ENCODE results near the gene B3GNT2.

Gene B3GNT2

DNA sequence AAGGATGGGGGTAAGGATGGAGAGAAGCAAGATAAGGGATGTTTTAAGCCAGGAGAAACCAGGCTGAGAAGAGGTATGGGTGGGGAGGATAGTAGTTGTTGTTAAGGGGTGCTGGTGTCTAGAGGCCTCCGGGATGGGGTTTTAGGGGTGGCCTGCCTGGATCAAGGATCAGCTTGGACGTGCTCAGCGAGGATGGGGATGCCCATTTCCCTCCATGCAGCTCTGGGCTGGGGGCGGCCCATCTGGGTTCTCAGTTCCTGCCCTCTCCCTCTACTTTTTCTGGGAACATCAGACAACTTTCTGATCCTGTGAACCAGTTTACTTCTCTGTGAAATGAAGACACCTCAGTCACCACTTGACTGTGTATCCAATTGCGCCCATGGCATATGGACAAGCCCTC, 10.1 kb downstream of the B3GNT2 start:
- no peak for DNase-seq

DNA sequence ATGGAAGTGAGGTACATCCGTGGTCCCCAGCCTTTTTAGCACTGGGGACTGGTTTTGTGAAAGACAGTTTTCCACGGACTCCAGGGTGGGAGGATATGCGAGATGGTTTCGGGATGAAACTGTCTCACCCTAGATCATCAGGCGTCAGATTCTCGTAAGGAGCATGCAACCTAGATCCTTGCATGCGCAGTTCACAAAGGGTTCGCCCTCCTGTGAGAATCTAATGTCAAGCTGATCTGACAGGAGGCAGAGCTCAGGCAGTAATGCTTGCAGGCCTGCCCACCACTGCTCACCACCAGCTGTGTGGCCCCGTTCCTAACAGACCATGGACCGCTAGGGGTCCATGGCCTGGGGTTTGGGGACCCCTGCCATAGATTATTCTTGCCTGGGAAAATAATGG, 11.6 kb downstream of the B3GNT2 start:
- DNase-seq: no peak

DNA sequence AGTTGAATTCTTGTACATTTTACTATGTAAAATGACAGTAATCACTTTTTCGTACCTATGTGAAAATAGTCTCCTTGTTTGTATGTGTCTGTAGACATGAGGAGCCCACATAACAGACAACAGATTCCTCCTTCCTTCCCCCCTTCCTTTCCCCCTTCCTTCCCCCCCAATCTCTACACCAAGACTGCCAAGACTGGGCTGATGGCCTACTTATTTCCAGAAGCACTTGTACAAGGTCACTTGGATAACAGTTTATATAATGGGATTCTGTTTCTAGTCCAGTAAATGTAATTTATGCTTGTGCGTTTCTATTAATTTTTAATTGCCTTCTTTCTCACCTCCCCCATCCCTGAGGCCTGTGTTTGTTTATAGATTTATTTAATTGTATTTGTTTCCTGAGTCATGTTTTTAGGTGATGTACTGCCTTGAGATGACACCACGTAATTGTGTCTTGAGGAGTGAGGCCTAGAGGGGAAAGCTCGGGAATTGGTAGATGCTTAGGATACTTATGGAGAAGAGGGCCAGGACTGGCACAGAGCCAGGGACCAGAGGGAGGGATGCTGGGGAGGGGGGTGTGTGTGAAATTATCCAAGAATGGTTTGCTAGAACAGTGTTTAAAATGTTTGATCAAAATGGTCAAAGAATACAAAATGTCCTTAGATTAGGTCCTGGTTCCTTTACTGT, 12.3 kb downstream of the B3GNT2 start:
- DNase-seq: no peak

DNA sequence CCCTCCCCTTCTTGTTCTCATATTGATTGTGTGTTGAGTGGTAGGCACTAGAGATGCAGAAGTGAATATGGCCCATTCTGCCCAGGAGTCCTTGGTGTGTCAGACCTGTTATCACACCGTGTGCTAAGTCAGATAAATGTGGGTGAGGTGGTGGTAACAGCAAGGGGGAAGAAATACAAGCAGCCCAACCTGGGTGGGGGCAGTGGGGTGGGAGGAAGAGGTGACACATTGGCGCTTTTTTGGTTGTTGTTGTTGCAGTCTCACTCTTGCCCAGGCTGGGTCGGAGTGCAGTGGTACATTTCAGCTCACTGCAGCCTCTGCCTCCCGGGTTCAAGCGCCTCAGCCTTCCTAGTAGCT, 12.8 kb downstream of the B3GNT2 start:
- no peak for DNase-seq

- DNase-seq: no peak
These were observed 13.6 kb downstream of the B3GNT2 start for GRCh38 chr2:62209427-62209991.

DNA sequence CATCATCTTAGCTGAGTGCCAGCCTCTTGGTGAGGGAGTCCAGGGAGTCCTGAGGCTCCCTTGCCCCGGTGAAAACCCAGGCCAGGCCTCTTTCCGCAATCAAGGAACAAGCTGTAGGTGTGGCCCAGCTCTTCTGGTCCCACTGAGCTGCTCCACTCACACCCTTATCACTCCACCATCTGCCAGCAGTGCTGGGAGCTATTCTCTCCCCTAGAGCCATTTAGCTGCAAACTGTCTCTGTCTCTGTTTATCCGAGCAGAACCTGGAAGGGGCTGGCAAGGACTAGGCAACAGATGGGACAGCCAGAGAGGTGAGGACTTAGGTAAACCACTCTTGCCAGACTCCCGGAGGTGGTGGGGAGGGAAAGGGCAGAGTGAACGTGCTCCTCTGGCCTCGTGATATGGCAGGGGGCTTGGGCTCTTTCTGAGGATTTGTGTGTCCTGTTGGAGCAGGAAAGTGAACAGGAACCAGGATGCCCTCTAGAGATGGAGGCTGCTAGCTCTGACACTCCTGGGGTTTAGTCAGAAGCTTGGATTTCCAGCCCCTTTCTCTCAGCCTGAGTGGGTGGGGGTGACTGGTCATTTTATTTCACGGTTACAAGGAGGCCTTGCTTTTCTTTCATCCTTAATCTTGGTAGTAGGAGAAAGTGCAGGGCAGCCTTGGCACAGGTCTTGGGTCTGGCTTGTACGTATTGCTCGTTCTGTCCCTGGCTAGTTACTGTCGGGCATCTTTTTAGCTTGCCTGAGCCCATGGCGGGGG, 19.6 kb downstream of the B3GNT2 start:
- DNase-seq: peak; percentile 65

GRCh38 chr2:62216113-62216512, 20.2 kb downstream of the B3GNT2 start:
- DNase-seq: no peak

- DNase-seq: peak; percentile 88
These were observed 20.7 kb downstream of the B3GNT2 start for GRCh38 chr2:62216616-62217015.

DNA sequence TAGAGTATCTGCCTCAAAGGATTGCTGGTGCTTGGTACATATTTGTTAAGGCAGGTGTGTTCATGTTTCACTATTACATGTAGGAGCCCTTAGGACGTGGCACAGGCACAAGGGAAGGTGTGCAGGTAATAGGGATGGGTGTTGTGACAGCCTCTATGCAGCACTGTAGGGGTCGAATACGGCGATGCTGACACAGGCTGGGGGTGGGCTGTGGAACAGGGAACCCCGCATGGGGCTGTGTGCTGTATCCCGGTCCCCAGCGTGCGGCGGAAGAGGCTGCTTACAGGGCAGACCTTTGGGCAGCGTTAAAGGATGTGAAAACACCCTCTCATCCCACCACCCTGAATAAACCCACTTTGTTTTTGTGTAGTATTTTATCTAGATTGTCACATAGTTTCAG, 21.5 kb downstream of the B3GNT2 start:
- DNase-seq: no peak

- DNase-seq: peak; percentile 67
These were observed 22.1 kb downstream of the B3GNT2 start for GRCh38 chr2:62217970-62218369.

- DNase-seq: peak; percentile 83
These were observed 23.7 kb downstream of the B3GNT2 start for GRCh38 chr2:62219407-62220159.

DNA sequence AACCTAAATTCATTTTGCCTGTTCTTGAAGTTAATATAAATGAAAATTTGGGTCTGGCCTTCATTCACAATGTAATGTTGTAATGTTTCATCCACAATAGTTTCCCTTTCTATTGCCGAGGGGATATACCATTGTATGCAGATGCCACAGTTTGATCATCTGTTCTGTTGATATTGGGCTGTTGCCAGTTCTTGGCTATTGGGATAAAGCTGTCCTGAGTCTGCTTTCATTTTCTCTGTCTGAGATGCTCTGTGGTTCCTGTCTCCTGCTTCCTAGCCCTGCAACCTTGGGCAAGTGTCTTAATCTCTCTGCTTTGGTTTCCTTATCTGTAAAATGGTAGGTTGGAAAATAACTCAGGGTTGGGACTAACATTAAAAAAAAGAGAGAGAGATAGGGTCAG, 25.2 kb downstream of the B3GNT2 start:
- peak; percentile 74 for DNase-seq

- peak; percentile 29 for DNase-seq
These were observed 26.3 kb downstream of the B3GNT2 start for GRCh38 chr2:62222171-62222570.

- no peak for DNase-seq
These were observed 26.8 kb downstream of the B3GNT2 start for GRCh38 chr2:62222674-62223073.

DNA sequence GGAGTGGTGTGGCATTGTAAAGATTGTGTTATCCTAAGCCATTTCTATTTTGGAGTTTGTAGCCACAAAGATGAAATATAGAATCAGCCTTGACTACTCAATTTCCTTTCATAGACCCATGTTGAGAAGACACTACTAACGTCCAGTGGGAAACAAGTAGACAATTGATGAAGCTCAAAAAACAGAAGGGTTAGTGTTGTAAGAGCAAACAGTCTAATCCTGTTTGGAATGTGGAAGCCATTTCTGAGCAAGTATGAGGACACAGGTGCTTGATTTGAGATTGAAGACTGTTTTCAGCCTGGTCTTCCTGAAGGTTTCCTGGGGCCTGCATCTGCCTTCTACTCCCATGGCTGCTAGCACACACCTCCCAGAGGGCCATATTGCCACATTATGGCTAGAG, 29.1 kb downstream of the B3GNT2 start:
- DNase-seq: no peak

GRCh38 chr2:62227386-62228075, 31.6 kb downstream of the B3GNT2 start:
- DNase-seq: no peak

GRCh38 chr2:62229082-62229605, 33.2 kb downstream of the B3GNT2 start:
- no peak for DNase-seq

GRCh38 chr2:62231541-62231940, 35.6 kb downstream of the B3GNT2 start:
- DNase-seq: no peak

DNA sequence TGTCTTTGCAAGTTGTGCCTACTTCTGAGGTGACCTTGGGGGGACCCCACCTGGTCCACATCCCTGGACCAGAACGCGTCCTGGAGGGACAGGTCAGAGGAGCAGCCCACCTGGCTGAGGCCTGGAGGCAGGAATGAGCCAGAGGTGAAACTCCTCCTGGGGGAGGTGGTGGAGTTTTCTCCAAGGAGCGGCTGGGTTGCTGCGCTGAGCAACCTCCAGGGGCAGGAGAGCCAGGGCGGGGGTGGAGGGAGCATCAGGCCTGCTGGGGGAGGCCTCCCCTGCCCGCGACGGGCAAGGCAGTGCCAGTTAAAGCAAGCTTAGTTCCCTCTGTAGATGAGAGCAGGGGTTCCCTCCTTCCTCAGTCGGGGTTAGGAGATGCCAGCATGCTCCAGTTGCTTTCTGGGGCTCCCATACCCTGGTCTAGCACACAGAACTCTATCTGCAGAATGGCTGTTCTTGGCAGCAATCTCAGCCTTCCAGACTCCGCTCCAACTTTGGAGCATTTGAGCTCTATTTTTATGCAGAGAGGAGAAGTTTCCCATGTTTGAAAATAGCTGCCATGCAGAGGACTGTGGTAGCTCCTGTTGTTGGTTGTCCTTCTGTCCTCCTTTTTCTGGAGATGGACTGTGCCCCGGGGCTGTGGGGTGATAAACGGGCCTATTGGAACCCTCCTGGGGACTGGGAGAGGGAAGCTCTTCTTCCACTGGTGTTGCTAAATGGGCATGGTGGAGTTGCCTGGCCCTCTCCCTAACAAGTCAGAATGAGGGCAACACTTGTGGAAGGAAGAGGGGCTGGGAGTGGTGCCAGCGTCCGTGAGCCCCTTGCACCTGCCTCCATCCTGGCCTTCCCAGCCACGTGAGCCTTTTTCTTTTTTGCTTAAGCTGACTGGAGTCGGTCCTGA, 39.1 kb downstream of the B3GNT2 start:
- DNase-seq: no peak

DNA sequence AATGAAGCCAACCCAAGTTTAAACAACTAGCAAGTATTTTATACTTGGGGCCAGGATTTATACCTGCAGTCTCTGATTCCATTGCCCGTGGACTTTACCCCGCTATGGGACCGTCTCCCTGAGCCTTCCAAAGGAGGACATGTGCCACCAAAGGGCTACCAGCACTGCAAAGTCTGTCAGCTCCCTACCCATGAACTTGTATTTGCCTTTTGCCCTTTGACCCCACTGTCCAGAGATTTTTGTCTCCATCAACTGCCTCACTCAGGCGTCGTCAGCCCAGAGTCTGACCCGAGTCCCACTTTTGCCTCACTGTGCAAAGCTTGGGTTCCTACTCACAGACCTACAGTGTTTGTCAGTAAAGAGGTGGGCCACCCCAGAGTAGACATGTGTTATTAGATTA, 40.6 kb downstream of the B3GNT2 start:
- no peak for DNase-seq

GRCh38 chr2:62238236-62238635, 42.3 kb downstream of the B3GNT2 start:
- no peak for DNase-seq

DNA sequence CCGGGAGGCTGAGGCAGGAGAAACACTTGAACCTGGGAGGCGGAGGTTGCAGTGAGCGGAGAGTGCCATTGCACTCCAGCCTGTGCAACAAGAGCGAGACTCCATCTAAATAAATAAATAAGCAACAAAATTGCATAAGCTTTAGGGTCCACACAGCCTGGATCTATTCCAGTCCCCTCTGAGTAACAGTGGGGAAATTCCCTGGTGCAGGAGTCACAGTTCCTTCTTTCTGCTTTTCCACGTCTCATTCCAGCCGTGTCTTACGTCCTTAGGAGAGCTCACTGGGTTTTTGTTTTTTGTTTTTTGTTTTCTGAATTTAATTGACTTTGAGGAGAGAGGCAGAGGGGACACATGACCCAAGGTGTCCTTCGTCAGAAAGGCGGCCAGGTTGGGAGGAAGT, 44.6 kb downstream of the B3GNT2 start:
- no peak for DNase-seq
